Measurements from ENCODE around the gene TARP.
"Not testable (repeated sequence)": the region's sequence is repeated elsewhere in the genome, so short reads cannot be mapped to it uniquely, and the experiment has no call there.

TARP gene

GRCh38 chr7:38296059-38296857, 22.8 kb upstream of the TARP start:
- DNase-seq: no peak

- no peak for DNase-seq
Measured at GRCh38 chr7:38294926-38295325, 21.5 kb upstream of the TARP start.

- no peak for DNase-seq
Measured at GRCh38 chr7:38292442-38292841, 19.0 kb upstream of the TARP start.

GRCh38 chr7:38291650-38292049, 18.2 kb upstream of the TARP start:
- no peak for DNase-seq

GRCh38 chr7:38291117-38291647, 17.7 kb upstream of the TARP start:
- DNase-seq: no peak

- DNase-seq: no peak
Measured at GRCh38 chr7:38284553-38284952, 11.1 kb upstream of the TARP start.

- DNase-seq: no peak
Measured at GRCh38 chr7:38283809-38284208, 10.4 kb upstream of the TARP start.

- no peak for DNase-seq
Measured at GRCh38 chr7:38283107-38283506, 9.7 kb upstream of the TARP start.

- no peak for DNase-seq
Measured at GRCh38 chr7:38282081-38282480, 8.6 kb upstream of the TARP start.

- DNase-seq: no peak
Measured at GRCh38 chr7:38281266-38281665, 7.8 kb upstream of the TARP start.

GRCh38 chr7:38280707-38281106, 7.3 kb upstream of the TARP start:
- no peak for DNase-seq

- no peak for DNase-seq
Measured at GRCh38 chr7:38280000-38280399, 6.6 kb upstream of the TARP start.

- no peak for DNase-seq
Measured at GRCh38 chr7:38276096-38276877, 2.9 kb upstream of the TARP start.

GRCh38 chr7:38274927-38275620, 1.6 kb upstream of the TARP start:
- no peak for DNase-seq

- no peak for DNase-seq
Measured at GRCh38 chr7:38274486-38274885, 1.1 kb upstream of the TARP start.

GRCh38 chr7:38270405-38270804, 3.0 kb downstream of the TARP start:
- not testable (repeated sequence) for DNase-seq

GRCh38 chr7:38269704-38270346, 3.6 kb downstream of the TARP start:
- not testable (repeated sequence) for DNase-seq

GRCh38 chr7:38265958-38266357, 7.5 kb downstream of the TARP start:
- not testable (repeated sequence) for DNase-seq

GRCh38 chr7:38264602-38265001, 8.8 kb downstream of the TARP start:
- not testable (repeated sequence) for DNase-seq

- not testable (repeated sequence) for DNase-seq
Measured at GRCh38 chr7:38263274-38263673, 10.2 kb downstream of the TARP start.

GRCh38 chr7:38262545-38262944, 10.9 kb downstream of the TARP start:
- DNase-seq: no peak

GRCh38 chr7:38262026-38262425, 11.4 kb downstream of the TARP start:
- DNase-seq: not testable (repeated sequence)

GRCh38 chr7:38261601-38262000, 11.8 kb downstream of the TARP start:
- DNase-seq: not testable (repeated sequence)

All from femur (tissue), 1 donor.